Measurements from ENCODE around the gene USP34.

GRCh38 chr2:61451178-61451577 lies 19.7 kb downstream of the USP34 start:
- TF ChIP-seq RAD21 (IDR thresholded peaks at IDR 0.05; ENCODE audit: low read length) (no peak), CEBPB (IDR thresholded peaks at IDR 0.05; ENCODE audit: low read depth, low read length) (no peak), POLR2A (IDR thresholded peaks at IDR 0.05; ENCODE audit: low read depth, low read length) (no peak), MXI1 (IDR thresholded peaks at IDR 0.05; ENCODE audit: borderline replicate concordance, low read depth, low read length) (no peak), NFE2L2 (IDR thresholded peaks at IDR 0.05; ENCODE audit: low read depth, low read length) (no peak)
- TF ChIP-seq, protein P1, sequence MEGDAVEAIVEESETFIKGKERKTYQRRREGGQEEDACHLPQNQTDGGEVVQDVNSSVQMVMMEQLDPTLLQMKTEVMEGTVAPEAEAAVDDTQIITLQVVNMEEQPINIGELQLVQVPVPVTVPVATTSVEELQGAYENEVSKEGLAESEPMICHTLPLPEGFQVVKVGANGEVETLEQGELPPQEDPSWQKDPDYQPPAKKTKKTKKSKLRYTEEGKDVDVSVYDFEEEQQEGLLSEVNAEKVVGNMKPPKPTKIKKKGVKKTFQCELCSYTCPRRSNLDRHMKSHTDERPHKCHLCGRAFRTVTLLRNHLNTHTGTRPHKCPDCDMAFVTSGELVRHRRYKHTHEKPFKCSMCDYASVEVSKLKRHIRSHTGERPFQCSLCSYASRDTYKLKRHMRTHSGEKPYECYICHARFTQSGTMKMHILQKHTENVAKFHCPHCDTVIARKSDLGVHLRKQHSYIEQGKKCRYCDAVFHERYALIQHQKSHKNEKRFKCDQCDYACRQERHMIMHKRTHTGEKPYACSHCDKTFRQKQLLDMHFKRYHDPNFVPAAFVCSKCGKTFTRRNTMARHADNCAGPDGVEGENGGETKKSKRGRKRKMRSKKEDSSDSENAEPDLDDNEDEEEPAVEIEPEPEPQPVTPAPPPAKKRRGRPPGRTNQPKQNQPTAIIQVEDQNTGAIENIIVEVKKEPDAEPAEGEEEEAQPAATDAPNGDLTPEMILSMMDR (conservative IDR thresholded peaks at IDR 0.05; ENCODE audit: low read depth, low read length), result no peak

All from IMR-90 (cell line).